HG03139 (cell line): ENCODE measurements around the gene FANCE.

Experiments used
- ATAC-seq: cut with Tn5 transposase; IDR thresholded peaks from one replicate; pipeline ENCODE4 v1.9.1; 2021; ENCODE audit not compliant: unreplicated experiment

Gene FANCE, protein sequence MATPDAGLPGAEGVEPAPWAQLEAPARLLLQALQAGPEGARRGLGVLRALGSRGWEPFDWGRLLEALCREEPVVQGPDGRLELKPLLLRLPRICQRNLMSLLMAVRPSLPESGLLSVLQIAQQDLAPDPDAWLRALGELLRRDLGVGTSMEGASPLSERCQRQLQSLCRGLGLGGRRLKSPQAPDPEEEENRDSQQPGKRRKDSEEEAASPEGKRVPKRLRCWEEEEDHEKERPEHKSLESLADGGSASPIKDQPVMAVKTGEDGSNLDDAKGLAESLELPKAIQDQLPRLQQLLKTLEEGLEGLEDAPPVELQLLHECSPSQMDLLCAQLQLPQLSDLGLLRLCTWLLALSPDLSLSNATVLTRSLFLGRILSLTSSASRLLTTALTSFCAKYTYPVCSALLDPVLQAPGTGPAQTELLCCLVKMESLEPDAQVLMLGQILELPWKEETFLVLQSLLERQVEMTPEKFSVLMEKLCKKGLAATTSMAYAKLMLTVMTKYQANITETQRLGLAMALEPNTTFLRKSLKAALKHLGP

DNA sequence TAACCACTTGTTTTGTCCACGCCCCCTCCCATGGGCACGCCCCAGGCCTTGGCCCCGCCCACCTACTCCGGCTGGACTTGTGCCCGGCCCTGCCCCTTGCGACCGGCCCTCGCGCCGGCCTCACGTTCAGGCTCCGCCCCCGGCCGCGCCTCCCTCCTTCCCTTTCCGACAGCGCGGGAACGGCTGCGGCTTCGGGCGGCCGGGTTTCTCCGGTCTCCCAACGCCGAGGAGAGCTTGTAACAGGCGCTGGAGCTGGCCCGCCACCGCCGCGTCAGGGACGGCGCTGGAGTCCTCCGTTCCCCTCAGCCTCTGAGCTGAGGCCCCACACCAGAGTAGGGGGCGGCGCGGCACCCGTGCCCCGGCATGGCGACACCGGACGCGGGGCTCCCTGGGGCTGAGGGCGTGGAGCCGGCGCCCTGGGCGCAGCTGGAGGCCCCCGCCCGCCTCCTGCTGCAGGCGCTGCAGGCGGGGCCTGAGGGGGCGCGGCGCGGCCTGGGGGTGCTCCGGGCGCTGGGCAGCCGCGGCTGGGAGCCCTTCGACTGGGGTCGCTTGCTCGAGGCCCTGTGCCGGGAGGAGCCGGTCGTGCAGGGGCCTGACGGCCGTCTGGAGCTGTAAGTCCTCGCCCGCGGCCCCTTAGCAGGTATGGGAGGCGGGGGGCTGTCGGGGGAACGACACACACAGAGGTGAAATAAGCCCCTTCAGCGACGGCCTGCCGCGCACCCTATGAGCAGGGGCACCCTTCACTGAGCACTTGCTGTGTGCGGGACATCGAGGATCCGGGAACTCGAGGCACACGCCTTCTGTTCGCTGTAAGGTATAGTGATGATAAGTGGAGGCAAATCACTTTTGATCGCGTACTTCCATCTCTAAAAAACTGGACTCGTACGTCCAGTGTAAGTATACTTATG, at the start of gene FANCE:
Gene FANCE, plus strand, starts transcription at position 156 of the 908 bp plus-strand sequence. Its CDS starts 208 bp downstream, at position 364.
- ATAC-seq = peak; percentile 84

DNA sequence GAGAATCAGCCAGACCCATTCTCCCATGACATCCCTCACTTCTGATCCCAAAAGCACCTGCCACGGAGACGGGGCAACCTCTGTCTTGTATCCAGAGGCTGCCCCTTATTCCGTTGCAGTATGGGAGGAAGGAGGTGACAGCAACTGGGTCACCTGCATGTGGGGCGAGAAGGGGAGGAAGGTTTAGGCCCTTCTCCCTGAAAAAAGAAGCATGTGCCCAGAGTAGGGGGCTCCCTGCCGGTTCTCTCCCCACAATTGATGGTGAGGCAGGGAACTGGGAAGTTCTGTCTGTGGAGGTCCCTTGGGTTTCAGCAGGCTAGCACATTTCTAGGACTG, 49.3 kb upstream of the FANCE start:
- no peak for ATAC-seq

DNA sequence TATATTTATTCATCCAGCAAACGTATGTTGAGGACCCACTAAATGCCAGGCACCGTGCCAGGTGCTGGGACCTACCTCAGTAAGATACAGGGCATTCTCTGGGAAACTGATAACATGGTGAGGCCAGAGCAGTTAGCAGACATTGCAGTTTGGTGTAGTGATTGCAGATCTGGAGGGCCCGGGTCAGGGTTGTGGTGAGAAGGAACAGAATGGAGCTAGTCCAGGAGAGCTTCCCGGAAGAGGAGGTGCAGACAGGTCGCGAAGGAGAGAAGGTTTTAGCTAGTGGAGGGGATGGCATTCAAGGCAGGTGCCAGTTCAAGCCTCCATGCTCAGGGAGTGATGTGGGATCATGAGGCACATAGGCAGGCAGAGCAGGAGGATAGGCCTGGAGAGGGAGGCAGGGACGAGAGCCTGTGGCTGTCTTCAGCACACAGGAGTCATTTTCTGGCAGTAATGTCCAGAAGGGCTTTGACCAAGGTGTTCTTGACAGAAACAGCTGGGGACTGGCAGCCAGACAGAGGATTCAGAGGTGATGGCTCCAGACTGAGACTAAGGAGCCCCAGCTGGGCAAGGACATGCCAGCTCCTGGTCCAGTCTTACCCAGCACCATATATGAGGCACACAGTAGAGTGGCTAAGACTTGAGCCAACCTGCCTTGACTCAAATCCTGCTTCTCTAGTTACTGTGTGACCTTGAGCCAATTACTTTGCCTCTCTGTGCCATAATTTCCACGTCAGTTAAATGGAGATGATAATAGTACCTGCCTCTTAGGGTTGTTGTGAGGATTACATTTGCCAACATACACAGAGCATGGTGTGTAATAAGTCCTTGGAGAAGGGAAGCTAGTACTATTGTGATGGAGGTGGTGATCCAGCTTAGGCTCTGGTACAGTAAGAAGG, 48.3 kb upstream of the FANCE start:
- ATAC-seq = no peak

DNA sequence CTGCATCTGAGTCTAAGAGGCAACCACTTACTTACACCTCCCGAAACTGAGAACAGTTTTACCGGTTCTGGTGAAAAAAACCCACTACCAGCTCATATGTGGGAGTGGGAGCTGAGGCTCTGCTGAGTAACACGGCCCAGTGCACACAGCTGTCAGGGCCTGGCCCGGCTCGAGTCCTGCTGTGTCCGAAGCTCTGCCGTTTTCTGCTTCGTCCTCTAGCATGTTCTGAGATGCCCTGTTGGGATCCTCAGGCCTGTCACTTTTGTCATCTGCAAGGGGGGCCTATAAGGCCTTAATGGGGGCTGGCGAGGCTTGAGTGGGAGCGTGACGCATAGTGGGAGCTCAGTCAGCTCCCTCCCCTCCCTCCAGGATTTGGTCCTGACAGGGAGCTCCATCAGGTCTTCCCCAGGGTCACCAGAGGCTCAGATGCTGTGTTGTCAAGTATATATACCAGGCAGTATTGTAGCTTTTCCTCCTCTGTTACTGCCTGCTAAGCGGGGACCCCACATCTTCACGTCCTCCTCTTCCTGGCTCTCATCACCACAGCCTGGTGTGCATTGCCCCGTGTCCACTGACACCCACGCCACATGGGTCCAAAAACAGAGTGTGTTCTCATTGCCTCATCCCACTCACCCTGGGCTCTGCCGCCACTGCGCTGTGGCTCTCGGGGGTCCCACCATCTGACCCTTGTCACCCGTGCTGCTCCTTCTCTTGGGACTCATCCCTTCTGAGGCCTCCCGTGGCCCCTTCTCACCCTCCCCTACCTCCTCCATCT, 45.2 kb upstream of the FANCE start:
- no peak for ATAC-seq

DNA sequence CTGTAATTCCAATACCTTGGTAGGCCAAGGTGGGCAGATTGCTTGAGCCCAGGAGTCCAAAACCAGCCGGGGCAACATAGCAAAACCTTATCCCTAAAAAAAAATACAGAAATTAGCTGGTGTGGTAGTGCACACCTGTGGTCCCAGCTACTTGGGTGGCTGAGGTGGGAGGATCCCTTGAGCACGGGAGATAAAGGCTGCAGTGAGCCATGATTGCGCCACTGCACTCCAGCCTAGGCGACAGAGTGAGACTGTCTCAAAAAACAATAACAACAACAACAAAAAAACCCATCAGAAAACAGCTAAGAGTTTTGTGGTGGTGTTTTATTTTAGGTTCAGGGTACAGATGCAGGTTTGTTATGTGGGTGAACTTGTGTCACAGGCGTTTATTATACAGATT, 42.9 kb upstream of the FANCE start:
- no peak for ATAC-seq

DNA sequence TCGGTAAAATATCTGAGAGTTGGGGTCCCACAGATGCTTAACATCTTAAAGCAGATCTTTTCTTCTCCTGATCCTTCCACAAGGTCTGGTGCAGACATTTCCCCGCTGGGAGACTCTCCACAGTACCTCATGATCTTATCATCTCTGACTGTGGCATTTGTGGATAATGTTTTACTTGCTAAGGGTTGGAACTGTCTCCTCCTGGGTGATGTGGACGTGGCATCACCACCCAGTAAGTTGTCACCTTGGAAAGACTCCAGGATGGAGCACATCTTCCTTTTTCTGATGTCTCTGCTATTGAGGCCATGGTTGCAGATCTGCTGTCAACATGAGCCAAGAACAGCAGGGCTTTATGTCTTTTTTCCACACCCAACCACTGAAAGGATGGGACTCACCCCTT, 42.0 kb upstream of the FANCE start:
- no peak for ATAC-seq

DNA sequence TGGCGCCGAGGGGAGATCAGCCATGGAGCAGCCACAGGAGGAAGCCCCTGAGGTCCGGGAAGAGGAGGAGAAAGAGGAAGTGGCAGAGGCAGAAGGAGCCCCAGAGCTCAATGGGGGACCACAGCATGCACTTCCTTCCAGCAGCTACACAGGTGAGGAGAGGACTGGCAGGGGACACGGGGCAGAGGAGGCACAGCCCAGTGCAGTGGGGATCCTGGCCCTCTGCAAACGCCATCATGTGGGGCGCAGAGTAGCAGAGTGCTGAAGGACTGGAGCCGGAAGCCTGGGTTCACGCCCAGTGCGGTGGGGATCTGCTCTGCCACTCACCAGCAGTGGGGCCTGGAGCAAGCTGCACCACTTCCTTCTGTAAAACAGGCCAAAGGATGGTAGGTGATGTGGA, 41.1 kb upstream of the FANCE start:
- no peak for ATAC-seq

DNA sequence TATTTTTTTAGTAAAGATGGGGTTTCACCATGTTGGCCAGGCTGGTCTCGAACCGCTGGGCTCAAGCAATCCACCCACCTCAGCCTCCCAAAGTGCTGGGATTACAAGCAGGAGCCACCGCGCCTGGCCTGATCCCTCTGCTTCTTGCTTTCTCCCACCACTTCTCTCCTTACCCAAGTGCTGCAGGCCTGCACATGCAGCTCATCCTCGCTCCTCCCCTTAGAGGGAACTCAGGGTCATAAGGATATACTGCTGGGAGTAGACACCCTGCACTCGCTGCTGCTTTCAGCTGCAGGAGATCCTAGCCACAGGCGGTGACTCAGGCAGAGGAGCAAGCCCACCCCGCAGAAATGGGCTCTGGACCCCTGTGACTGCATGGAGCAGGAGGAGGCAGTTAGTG, 40.0 kb upstream of the FANCE start:
- no peak for ATAC-seq

DNA sequence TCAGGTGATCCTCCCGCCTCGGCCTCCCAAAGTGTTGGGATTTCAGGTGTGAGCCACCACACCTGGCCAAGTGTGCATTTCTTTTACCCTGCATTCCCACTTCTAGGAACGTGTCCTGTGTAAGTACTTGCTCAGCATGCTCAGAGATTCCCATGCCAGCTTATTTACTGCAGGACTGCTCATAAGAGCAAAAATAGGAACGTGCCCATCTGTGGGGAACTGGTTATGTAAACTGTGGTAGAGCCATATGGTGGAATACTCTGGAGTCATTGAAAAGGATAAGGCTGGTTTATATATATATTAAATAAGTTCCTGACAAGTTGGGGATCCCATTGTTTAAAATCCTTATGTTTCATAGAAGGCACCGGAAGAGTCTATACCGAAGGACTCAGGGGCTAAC, 38.2 kb upstream of the FANCE start:
- no peak for ATAC-seq

DNA sequence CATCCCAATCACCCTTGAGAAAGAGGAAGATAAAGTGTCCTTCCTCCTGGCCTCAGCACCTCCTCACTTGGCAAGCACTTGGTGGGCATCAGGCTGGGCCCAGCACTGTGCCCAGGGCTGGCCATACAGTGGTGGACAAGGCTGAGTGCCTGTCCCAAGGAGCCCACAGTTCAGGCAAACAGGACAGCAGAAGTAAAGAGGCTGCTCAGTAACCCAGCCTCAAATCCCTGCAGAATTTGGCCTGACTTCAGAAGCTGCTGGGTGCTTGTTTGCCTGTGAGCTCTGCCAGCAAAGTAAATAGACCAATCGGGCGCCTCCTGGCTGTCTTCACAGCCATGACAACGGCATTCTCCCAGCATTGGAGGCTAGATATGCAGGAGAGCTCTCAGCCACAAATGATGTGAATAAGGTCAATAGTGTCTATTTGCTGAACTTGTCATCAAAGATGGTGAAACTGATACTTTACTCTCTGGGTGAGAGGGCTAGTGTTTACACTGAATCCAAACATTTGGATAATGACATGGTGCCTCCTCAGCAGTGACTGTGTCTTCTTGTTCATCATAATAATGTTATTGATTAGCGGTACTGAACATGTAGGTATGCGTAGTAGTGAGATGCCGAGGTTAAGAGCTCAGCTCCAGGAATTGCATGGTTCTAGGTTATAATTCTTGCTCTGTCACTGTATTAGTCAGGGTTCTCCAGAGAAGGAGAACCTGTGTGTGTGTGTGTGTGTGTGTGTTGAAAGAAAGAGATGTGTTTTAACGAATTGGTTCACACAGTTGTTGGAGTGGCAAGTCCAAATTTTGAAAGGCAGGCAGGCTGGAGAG, 36.9 kb upstream of the FANCE start:
- ATAC-seq = no peak

DNA sequence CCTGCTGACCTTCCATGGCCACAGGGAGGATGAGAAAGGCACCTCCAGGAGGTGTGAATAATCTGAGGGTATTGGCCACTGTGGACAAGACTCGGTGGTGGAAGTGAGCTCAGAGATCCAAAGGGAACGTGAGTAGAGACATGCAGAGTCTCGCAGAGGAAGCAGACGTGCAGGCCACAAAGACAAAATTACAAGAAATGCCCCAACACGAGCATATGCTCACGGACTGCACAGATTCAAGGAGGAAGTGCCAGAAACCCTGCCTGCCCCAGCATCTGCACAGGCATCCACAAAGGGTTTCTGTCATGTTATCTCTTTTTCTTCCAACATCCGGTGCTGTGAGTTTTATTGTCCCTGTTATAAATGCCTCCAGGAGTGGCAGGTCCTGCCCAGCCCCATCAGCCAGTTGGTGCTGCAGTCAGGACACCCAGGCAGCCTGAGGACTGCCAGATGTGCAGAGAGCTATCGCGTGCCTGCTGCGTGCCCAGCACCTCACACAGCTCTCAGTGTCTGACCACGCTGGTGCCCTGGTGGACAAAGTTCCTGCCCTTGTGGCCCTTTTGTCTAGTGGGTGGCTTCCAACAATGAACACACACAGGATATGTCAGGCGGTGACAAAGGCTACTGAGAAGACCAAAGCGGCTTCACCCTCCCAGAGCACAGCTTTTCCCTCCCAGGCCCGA, 34.0 kb upstream of the FANCE start:
- no peak for ATAC-seq

DNA sequence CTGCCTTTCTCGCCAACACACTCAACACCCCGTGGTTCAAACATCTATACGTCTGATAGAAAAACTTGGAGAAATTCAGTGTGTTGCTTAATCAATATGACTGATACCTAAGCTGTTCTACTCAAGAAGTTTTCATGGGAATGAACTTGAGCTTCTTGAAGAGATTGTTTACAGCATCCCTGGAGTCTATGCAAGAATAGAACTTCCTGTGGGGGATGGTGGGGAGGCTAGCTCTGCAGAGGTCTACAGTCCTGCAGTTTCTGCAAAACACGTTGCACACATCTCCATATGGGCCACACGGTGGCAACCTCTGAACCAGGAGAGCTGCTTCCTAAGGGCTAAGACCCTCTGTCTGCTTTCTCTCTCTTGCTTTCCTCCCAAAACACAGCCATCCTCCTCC, 32.7 kb upstream of the FANCE start:
- no peak for ATAC-seq

DNA sequence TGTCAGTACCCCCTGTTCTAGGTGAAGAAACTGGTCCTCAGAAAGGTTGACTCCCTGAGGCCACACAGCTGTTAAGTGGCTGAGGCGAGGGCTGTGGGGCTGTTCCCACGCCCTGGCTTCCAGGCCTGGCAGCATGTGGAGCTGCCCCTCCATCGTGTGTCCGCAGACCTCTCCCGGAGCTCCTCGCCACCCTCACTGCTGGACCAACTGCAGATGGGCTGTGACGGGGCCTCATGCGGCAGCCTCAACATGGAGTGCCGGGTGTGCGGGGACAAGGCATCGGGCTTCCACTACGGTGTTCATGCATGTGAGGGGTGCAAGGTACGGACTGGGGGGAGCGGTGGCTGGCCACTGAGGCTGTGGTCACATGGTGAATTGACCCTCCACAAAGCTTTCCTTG, 32.2 kb upstream of the FANCE start:
- ATAC-seq = no peak

DNA sequence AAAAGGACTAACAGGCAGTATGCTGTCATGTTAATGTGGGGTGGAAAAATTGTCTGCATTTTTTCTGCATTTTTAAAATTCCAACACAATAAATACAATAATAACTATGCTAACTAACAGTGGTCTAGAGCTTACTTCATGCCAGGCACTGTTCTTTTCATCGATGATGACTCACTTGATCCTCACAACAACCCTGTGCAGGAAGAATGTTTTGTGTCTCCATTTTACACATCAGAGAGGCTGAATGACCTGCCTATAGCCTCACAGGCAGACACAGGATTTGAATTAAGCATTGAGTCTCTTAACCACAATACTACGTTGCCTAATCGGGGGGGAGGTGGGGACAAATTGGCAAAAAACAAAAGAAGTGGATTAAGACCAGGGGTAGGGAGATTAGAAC, 26.9 kb upstream of the FANCE start:
- ATAC-seq = no peak

DNA sequence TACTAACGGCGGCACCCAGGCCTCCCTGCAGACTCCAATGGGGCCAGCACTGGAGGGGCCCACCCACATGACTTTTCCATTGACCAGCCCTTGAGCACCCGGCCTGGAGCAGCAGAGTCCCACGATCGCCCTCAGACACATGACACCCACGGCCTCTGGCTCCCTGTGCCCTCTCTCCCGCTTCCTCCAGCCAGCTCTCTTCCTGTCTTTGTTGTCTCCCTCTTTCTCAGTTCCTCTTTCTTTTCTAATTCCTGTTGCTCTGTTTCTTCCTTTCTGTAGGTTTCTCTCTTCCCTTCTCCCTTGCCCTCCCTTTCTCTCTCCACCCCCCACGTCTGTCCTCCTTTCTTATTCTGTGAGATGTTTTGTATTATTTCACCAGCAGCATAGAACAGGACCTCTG, 26.1 kb upstream of the FANCE start:
- ATAC-seq = no peak

DNA sequence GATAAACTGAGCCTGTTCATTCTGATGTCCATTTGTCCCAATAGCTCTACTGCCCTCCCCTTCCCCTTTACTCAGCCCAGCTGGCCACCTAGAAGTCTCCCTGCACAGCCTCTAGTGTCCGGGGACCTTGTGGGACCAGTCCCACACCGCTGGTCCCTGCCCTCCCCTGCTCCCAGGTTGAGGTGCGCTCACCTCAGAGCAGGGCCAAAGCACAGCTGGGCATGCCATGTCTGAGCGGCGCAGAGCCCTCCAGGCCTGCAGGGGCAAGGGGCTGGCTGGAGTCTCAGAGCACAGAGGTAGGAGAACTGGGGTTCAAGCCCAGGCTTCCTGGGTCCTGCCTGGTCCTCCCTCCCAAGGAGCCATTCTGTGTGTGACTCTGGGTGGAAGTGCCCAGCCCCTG, 24.7 kb upstream of the FANCE start:
- ATAC-seq = no peak

DNA sequence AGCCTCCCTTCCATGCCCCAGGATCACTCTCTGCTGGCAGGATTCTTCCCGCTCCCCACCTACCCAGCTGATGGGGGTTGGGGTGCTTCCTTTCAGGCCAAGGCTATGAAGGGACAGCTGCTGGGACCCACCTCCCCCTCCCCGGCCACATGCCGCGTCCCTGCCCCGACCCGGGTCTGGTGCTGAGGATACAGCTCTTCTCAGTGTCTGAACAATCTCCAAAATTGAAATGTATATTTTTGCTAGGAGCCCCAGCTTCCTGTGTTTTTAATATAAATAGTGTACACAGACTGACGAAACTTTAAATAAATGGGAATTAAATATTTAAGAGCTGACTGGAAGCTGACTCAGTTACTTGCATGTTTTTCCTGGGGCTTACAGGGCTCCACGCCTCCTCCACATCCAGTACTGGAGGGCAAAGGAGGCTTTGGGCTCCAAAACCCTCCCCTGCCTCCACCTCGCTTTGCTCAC, 24.3 kb upstream of the FANCE start:
- no peak for ATAC-seq

DNA sequence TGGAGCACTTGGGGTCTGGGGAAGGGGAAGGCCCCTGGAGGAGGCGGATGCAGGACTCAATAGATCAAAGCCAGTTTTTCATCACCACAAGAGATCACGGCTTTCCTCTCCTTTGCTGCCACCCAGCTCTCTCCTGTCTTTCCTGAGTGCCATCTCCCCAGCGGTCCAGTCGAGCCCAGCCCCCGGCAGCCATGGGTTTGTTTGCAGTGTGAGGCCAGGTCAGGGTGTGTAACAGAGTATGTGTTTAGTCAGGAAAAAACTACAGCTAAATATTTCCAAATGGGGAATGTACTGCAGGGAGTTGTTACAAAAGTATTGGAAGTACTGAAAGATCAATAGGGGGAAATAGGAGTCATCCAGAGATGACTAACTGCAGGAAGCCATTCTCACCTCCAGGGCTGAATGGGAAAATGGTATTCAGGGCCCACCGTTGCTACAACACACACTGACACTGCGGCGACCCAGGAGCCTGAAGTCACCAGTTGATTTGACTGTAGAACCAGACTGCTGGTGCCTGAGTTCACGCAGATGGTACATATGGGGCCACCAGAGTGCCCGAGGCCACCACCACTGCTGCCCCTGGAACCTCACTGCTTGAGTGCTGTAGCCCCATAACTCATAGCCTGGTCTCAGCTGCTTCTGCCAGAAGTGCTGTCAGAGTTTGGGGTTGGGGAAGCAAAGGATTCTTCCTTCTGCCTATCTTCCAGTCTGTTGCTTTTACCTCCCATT, 23.6 kb upstream of the FANCE start:
- ATAC-seq = no peak
